Endometrial microvascular endothelial cells (primary cell): Measurements from ENCODE around the gene CEP170B. TPM values are rescaled to one million over a fixed set of nuclear protein-coding genes. Genes with fewer than 3 reads are reported as not detected.
"Not testable (repeated sequence)": the region's sequence is repeated elsewhere in the genome, so short reads cannot be mapped to it uniquely, and the experiment has no call there.

Experiments
- in situ Hi-C: cut with HindIII; loops from 2 replicates; pipeline ENCODE4 v1.10.0; 2017; ENCODE audit warnings: low sequenced_read_pairs, low pct_unique_long_range_greater_than_20kb; ENCODE audit errors: inconsistent ontology term
- total RNA-seq: library from RNA; depleted of rRNA; stranded (reverse); fragments of >200 nt; gene quantifications from one replicate; pipeline ENCODE4 v1.2.3, GENCODE V29; 2015; ENCODE audit errors: inconsistent ontology term

CEP170B gene
- total RNA-seq, 1 donor from 2014 or later = 20.1 TPM

DNA sequence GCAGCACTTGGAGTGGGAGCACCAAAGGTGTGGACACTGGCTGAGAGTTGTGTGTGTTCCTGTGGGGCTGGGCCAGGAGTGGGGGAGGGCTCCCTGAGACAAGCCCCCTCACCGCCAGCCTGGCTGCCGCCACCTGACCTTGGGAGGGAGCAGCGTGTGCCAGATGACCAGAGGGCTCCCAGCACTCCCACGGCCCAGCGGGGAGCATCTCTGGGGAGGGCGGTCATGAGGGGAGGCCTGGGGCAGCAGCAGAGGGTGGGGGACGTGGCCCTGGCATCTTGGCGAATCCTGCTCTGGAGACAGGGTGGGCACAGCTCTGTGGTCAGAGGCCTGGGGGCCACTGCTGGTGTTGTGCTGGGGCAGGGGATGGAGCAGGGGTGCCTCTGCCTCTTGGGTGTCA, 10.7 kb downstream of the CEP170B start:
- in situ Hi-C loops = no loop called here

DNA sequence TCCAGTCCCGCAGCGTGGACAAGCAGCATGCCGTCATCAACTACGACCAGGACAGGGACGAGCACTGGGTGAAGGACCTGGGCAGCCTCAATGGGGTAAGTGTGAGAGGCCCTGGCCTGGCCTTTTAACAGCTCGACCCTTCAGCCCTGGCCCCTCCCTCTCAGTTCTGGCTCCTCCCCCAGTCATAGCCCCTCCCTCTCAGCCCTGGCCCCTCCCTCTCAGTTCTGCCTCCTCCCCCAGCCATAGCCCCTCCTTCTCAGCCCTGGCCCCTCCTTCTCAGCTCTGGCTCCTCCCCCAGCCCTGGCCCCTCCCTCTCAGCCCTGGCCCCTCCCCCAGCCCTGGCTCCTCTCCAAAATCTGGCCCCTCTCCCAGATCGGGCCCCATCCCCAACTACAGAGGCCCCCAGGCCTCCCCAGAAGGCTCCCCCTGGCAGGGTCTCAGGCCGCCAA, 11.2 kb downstream of the CEP170B start:
- in situ Hi-C loops = no loop called here

DNA sequence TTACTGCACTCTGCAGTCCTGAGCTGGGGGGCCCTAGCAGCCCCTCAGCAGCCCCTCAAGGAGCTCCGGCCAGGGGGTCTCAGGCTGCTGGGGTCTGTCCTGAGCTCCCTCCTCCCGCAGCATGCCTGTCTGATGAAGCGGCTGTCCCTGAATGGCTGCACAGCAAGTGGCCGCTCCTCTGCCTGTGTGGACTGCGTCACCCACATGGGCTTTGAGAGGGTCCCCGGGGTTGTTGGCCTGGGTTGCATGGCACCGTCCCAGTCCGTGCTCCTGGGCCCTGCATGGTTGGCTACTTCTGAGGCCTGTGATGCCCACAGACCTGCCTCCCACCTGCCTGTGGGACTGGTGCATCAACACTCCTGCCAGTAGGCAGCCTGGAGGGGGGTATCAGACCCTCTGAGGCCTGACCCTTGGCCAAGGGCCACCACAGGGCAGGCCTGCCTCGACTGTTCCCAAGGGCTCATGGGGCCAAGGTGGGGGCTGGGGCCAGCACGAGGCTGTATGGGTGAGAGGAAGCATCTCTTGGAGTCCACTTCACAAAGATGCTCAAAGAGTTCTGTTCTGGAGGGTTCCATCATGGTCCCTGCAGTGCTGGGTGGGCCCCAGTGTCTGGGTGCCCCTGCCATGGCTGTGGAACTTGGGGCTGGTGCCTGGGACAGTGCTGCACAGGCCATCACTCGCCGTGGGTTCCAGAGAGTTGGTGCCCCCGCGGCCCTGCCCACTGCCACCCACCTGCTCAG, 12.2 kb downstream of the CEP170B start:
- in situ Hi-C loops = no loop called here

DNA sequence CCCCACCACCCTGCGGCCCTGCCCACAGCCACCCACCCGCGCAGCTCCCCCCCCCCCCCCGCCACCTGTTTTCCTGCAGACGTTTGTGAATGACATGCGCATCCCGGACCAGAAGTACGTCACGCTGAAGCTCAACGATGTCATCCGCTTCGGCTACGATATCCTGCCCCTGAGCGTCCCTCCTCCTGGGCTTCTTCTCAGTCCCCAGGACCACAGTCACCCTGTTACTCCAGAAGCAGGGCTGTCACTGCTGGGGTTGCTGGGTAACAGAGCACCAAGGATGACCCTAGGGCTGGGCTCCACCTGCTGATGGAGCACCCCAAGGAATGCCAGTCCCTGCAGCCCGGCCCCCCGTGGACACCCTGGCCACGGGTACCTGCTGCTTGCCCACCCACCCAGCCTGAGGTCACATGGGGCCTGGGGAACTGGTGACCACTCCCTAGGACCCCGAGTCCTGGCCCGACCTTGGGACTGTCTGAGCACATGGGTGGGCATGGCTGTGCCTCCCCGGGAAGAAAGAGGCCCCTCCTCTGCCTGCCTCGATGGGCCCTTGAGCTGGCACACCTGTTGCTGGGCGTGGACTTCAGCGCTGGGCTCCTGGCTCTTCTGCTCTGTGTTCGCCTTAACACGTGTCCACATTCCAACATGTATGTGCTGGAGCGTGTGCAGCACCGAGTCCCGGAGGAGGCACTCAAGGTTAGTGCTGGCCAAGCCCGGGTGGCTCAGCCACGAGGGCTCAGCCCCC, 12.9 kb downstream of the CEP170B start:
- in situ Hi-C loops = no loop called here

DNA sequence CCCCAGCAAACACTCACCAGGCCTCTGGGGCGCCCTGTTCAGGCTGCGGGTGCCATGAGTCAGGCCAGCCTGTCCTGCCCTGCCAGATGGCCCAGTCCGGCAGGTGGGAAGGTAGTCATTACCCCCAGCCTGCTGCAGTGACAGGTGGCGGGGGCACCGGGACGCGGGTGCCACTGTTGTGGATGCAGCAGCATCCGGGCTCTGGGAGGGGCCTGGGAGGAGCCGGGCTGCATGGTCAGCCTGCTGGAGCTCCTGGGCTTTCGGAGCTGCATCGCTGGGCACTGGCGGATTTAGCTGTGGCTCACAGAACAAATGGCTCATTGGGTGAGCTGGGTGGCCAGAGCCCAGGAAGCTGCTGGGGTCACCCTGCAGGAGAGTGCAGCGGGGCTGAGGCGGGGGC, 13.5 kb downstream of the CEP170B start:
- in situ Hi-C loops = no loop called here

DNA sequence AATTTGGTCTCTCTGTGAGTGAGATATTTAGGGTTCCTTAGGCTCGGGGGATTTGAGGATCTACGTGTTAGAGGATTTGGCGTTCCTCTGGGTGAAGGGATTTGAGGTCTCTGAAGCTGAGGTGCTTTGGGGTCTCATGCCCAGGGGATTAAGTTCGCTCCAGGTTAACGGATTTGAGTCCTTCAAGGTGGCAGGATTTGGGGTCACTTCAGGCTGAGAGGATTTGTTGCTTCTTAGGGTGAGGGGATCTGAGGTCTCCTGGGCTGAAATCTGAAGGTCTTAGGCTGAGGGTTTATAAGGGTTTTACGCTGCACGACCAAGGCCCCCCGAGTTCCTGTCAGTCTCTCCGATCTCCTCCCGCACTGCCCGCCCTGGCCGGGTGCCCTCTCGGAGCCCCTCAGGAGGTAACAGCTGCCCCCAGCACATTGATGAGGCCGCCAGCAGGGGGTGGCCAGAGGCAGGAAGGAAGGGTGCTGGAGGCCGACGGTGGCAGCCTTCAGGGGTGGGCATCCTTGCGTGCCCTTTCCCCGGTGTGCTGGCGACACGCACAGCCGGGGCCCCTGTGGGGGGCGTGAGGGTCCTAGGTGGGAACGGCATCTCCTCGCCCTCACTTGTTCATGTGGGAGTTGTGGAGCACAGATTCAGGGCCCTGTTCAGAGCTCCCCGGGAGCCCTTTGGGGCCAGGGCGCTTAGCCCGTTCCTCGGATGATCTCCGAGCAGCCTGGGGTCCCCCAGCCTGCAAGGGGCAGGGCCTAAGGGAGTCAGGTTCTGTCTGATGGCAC, 14.3 kb downstream of the CEP170B start:
- in situ Hi-C loops = no loop called here

DNA sequence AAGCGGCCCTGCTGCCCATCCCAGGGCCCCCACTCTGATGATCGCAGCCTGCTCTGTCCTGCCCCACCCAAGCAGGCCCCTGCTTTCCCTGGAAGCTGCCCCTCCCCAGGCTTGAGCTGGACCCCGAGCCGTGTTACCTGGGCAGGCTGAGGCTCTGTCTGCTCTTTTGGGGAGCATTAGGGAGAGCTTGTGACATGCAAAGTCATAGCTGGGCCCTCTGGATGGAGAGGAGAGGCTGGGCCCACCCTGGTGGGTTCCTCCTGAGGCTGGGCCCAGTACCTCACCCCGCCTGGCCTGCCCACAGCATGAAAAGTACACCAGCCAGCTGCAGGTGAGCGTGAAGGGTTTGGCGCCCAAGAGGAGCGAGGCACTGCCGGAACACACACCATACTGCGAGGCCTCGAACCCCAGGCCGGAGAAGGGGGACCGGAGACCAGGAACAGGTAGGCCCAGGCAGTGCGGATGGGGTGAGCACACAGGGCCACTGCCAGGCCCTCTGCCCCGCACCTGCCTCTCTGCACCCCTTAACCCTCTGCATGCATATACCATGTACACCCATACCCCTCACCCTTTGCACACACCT, 15.0 kb downstream of the CEP170B start:
- in situ Hi-C loops = no loop called here

DNA sequence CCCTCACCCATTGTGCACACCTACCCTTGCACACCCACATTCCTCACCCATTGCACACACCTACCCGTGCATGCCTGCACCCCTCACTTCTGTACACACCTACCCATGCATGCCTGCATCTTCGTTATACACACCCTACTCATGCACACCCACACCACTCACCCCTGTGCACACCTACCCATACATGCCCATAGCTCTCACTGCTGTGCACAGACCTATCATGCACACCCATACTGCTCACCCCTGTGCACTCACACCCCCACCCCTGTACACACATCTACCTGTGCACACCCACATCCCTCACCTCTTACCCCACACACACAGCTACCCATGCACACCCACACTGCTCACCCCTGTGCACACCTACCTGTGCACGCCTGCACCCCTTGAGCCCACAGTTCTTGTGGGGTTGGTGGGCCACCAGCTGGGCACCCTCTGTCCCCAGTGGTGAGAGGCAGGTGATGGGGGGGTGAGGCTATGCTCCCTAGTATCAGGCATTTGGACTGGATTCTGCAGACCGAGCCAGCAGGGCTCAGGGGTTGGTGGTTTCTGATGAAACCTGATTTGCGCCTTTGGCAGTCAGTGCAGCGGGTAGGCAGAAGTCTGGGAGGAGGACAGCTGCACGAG, 15.6 kb downstream of the CEP170B start:
- in situ Hi-C loops = no loop called here

DNA sequence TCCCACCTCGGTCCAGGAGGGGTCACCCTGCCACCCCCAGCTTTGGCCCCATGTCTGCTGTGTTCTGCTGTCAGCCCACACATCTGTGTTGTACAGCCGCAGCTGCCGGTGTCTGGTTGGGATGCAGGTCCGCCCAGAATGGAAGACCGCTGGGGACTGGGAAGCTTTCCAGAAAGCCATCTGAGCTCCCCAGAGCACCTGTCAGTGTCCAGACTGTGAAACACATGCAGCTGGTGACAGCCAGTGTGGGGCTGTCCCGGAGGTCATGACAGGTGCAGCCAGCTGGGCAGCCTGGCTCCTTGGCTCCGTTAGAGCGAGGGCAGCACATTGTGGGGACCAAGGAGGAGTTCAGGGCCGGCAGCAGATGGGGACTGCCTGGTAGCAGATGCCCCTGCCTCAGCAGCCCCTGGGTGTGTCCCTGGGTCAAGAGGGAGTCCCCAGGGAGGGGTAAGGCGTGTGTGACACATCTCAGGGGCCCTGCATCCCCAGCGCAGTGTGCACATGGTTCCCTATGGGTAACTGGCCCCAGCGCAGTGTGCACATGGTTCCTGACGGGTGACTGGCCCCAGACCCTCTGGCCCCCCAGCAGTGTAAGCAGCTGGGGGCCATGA, 16.4 kb downstream of the CEP170B start:
- in situ Hi-C loops = no loop called here

DNA sequence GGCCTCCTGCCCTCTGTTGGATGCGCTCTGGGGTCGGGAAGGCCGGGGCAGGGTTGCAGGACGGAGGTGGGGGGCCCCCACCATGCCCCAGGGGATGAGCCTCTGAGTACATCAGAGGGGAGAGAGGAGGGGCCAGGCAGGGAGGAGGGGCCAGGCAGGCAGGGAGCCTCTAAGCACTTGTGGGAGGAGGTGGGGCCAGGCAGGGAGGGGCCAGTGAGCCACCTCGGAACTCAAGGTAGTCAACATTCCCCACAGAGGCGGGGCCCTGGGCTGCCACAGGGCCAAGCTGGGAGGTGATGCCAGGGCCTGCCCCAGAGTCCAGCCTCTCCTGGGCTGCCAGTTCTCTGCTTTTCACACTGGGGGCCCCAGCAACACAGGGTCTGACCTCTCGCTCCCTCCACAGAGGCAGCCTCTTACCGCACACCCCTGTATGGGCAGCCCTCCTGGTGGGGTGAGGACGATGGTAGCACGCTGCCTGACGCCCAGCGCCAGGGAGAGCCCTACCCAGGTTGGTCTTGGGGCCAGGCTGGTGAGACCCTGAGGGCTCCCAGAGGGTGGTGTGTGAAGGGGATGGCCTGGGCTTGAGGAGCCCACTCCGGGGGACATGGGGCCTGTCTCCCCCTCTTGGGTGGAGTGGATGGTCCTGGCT, 17.4 kb downstream of the CEP170B start:
- in situ Hi-C loops = no loop called here

DNA sequence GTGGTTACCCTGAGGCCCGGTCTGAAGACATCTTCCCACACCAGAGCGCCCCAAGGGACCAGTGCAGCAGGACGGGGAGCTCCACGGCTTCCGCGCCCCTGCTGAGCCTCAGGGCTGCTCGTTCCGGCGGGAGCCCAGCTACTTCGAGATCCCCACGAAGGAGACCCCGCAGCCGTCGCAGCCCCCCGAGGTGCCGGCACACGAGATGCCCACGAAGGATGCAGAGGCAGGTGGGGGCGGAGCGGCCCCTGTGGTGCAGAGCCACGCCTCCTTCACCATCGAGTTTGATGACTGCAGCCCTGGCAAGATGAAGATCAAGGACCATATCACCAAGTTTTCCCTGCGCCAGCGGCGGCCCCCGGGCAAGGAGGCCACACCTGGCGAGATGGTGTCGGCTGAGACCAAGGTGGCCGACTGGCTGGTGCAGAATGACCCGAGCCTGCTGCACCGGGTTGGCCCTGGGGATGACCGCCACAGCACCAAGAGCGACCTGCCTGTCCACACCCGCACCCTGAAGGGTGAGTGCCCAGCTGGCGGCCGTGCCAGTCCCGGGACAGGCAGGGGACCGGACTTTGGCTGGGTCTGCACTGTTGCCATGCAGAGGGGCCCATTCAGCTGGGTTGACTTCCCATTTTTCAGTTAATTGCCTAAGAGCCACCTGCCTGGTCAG, 18.1 kb downstream of the CEP170B start:
- in situ Hi-C loops = no loop called here

DNA sequence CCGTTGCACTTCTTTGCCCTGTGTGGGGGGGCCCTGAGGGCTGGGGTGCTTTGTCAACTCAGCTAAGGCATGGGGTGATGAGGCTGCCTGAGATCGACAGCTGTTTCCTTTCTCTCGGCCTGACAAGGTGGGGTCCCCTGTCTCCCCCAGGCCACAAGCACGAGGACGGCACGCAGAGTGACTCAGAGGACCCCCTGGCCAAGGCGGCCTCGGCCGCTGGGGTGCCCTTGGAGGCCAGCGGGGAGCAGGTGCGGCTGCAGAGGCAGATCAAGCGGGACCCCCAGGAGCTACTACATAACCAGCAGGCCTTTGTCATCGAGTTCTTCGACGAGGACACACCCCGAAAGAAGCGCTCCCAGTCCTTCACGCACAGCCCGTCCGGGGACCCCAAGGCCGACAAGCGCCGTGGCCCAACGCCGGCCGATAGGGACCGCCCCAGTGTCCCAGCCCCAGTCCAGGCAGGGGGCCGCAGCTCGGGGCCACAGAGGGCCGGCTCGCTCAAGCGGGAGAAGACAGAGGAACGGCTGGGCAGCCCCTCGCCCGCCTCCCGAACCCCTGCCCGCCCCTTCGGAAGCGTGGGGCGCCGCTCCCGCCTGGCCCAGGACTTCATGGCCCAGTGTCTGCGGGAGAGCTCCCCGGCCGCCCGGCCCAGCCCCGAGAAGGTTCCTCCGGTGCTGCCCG, 18.8 kb downstream of the CEP170B start:
- in situ Hi-C loops = no loop called here

DNA sequence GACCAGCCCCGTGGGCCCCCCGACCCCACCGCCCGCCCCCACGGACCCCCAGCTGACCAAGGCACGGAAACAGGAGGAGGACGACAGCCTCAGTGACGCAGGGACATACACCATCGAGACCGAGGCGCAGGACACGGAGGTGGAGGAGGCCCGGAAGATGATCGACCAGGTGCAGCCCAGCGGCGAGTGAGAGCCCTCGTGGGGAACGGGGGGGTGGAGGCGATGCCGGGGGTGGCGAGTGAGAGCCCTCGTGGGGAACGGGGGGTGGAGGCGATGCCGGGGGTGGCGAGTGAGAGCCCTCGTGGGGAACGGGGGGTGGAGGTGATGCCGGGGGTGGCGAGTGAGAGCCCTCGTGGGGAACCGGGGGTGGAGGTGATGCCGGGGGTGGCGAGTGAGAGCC, 19.3 kb downstream of the CEP170B start:
- in situ Hi-C loops = not testable (repeated sequence)

DNA sequence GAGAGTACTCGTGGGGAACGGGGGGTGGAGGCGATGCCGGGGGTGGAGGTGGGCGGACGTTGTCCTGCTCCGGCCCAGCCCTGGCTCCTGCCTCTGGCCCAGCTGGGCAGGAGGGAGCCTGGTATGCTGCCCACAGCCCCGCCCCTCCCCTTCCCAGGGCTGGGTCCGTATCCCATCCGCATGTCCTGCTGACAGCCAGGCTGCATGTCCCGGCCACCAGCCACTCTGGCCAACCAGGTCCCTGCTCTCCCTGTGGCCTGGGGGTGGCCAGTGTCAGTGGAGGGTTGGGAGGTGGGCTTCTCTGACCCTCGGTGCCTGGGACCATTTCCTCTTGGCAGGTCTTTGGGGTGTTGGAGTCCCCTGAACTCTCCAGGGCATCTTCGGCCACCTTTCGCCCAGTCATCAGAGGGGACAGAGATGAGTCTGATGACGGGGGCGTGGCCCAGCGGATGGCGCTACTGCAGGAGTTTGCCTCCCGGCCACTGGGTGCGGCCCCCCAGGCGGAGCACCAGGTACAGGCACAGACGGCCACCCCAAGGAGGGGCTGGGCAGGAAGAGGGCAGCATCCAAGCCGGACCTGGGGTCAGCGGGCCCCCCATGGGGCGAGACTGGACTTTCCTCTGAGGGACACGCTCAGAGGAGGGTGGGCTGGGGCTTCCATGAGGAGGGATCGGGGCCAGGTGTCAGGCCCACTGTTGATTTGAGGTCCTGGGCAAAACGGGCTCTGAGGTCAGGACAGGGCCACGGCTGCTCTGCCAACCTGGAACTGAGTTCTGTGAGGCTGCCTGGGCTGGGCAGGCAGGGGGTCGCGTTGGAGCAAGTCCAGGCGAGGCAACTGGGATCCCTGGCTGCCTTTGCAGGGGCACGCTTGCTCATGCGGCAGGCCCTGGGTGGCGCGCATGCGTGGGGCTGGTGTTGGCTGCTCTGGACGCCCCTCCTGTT, 20.2 kb downstream of the CEP170B start:
- in situ Hi-C loops = no loop called here

DNA sequence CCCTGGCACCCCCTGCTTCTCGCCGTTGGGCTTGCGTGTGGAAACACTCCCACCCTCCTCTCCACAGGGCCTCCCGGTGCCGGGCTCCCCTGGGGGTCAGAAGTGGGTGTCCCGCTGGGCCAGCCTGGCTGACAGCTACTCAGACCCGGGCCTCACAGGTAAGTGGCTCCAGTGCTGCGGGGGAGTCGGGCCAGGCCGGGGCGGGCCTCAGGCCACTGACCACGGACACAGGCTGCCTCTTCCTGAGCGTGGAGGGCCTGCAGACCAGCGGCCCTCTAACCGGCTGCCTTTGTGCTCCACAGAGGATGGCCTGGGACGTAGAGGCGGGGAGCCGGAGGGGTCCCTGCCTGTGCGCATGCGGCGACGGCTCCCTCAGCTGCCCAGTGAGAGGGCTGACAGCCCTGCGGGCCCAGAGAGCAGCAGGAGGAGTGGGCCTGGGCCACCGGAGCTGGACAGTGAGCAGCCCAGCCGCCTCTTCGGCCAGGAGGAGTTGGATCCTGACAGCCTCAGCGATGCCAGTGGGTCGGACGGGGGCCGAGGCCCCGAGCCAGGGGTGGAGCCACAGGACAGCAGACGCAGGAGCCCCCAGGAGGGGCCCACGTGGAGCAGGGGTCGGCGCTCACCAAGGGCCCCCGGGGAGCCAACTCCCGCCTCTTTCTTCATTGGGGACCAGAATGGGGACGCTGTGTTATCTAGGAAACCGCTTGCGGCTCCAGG, 21.1 kb downstream of the CEP170B start:
- in situ Hi-C loops = no loop called here
